Measurements from ENCODE around the gene TRPM3. TPM values are rescaled to one million over a fixed set of nuclear protein-coding genes. Genes with fewer than 3 reads are reported as not detected.

Gene TRPM3
- total RNA-seq, 4 donors from 2014 or later = 0.51 to 8.4 (median 3.3) TPM

DNA sequence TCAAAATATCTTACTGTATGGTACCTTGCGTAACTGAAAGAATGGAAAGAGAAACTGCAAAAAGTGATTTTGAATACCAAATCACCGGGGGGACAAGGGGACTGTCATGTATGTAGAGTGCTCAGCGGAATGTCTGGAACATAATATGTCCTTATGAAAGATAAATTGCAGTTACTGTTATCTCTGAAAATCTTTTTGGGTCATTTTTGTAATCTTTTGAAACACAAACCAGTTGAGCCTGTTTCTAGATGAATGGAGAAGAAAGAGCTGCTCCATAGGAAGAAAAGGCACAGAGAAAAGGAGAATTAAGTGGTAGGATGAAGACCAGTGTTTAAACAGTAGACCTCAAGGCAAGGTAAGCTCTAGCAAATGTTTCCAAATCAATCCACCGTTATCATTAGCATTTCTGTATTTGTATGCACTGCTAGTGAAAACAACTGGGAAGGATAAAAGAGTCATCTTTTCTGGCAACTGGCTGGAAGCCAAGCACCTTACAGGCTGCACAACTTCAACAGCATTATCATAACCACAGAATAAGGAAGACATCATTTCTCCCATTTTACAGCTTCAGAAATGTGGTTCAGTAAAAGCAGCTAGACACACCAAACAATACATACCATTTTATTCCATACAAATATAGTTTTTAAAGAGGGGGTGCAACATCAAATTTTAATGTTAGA is 158.5 kb downstream of the TRPM3 start:
- Histone ChIP-seq H3K9me3 (no peaks in the 10 kb centered on the region), H3K4me1 (no peaks in the 10 kb centered on the region), H3K4me3 (no peak overlapping the region), H3K36me3 (no peaks in the 10 kb centered on the region), H3K27ac (no peak overlapping the region), H3K27me3 (no peaks in the 10 kb centered on the region)
- no peak for DNase-seq
- intact Hi-C loops (cut with DNase I; ENCODE audit: low total_unique reads) = no loop called here
- no peak for TF ChIP-seq CTCF (IDR thresholded peaks at IDR 0.05)
- no peak for TF ChIP-seq POLR2A (IDR thresholded peaks at IDR 0.05)

DNA sequence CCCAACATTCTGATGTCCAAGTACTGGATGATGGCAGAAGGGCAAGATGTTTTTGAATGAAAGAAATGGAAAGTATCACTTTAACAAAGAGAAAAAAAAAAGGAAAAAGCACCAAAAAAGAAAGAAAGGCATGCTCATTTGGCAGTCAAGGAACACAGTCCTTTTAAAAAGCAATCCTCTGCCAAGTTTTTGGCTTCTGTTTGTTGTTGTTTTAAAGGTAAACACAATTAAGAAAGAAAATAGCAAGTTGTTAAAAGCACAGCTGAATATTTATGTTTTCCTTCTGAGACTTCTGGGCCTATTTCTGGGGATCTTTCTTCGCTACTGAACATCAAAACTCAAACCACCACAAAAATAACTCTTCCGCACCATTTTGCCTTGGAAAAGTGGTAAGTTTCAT is 162.1 kb downstream of the TRPM3 start:
- no peak for DNase-seq
- Histone ChIP-seq H3K4me3 (no peak overlapping the region), H3K4me1 (no peaks in the 10 kb centered on the region), H3K36me3 (no peaks in the 10 kb centered on the region), H3K9me3 (no peaks in the 10 kb centered on the region), H3K27me3 (no peaks in the 10 kb centered on the region), H3K27ac (no peak overlapping the region)
- TF ChIP-seq POLR2A (IDR thresholded peaks at IDR 0.05) (no peak), CTCF (IDR thresholded peaks at IDR 0.05) (no peak)
- intact Hi-C loops (cut with DNase I; ENCODE audit: low total_unique reads) = no loop called here

DNA sequence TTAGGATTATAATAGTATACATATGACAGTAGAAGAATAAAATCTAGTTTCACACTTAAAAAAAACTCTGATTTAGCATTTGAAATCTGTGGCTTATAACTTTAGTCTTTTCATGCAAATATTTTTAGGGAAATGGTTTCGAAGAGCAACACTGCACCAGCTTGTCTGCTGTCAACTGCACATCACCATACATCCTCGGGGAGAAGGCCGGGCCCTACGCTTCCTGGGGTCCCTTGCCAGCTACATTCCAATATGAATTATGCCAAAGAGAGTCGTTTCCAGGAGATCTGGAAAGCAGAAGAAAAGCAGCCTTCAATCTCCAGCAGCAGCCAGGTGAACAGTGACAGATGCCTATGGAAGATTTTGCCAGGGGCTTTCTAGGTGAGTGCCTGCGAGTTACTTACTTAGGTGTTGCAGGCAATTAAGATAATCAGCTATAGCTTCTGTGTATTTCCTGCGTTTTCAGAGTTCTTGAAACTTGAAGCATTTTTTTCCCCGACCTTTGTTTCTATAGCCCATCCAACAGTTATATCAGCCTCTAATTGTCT is 166.8 kb downstream of the TRPM3 start:
- Histone ChIP-seq H3K27ac (no peak overlapping the region), H3K36me3 (no peaks in the 10 kb centered on the region), H3K4me3 (no peak overlapping the region), H3K27me3 (no peaks in the 10 kb centered on the region), H3K4me1 (no peaks in the 10 kb centered on the region), H3K9me3 (no peaks in the 10 kb centered on the region)
- no peak for DNase-seq
- no peak for TF ChIP-seq POLR2A (IDR thresholded peaks at IDR 0.05)
- no peak for TF ChIP-seq CTCF (IDR thresholded peaks at IDR 0.05)
- intact Hi-C loops (cut with DNase I; ENCODE audit: low total_unique reads) = no loop called here

DNA sequence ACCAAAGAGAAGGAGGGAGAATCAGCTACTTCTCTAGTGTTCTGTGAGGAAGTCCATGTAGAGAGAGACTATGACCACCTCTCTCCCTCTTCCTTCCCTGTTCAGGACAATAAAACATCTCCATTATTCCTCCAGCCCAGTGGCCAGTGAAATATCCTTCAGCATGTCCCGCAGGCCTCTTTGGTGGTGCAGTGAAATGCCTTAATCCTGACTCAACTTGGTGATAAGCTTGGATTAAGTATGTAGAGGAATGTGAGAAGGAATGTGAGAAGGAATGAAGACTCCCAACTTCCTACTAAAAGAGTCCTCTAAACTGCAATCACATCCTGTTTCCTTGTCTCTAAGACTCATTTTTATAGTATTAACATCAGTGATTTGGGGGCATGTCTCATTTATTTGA is 167.3 kb downstream of the TRPM3 start:
- intact Hi-C loops (cut with DNase I; ENCODE audit: low total_unique reads) = no loop called here
- H3K4me1 ChIP-seq = no peaks in the 10 kb centered on the region
- no peak overlapping the region for H3K4me3 ChIP-seq
- DNase-seq = no peak
- no peak for TF ChIP-seq CTCF (IDR thresholded peaks at IDR 0.05)
- TF ChIP-seq POLR2A (IDR thresholded peaks at IDR 0.05) = no peak
- no peaks in the 10 kb centered on the region for H3K36me3 ChIP-seq
- H3K27ac ChIP-seq = no peak overlapping the region
- H3K27me3 ChIP-seq = no peaks in the 10 kb centered on the region
- no peaks in the 10 kb centered on the region for H3K9me3 ChIP-seq

- intact Hi-C loops (cut with DNase I; ENCODE audit: low total_unique reads) = no loop called here
- no peak overlapping the region for H3K27ac ChIP-seq
- H3K4me1 ChIP-seq = no peaks in the 10 kb centered on the region
- TF ChIP-seq POLR2A (IDR thresholded peaks at IDR 0.05) = no peak
- no peak for TF ChIP-seq CTCF (IDR thresholded peaks at IDR 0.05)
- H3K4me3 ChIP-seq = no peak overlapping the region
- H3K36me3 ChIP-seq = no peaks in the 10 kb centered on the region
- no peaks in the 10 kb centered on the region for H3K9me3 ChIP-seq
- no peaks in the 10 kb centered on the region for H3K27me3 ChIP-seq
- no peak for DNase-seq
Observed at GRCh38 chr9:70951749-70952727, 169.4 kb downstream of the TRPM3 start.
